Ascending aorta (tissue), 2 donors: ENCODE data around the gene CAMK2A. TPM values are rescaled to one million over a fixed set of nuclear protein-coding genes. Genes with fewer than 3 reads are reported as not detected.

ENCODE experiments used
- DNase-seq, 2 donors: peaks; one replicate each; pipeline ENCODE4 v3.0.0-alpha.2; 2019; ENCODE audit warnings: low spot score in 2 of 2
- H3K27ac ChIP-seq, 2 donors: fragments of 200-600 bp; sonication (generic); one replicate each; pipeline ENCODE4 v1.5.1; 2016 to 2017; ENCODE audit warnings: mild to moderate bottlenecking in 1 of 2
- H3K27me3 ChIP-seq: fragments of 200-600 bp; sonication (generic); one replicate; pipeline ENCODE4 v1.5.1; 2017
- H3K36me3 ChIP-seq, 2 donors: fragments of 200-600 bp; sonication (generic); one replicate each; pipeline ENCODE4 v1.5.1; 2016
- H3K4me1 ChIP-seq, 2 donors: fragments of 200-600 bp; sonication (generic); one replicate each; pipeline ENCODE4 v1.5.1; 2016 to 2017; ENCODE audit warnings: mild to moderate bottlenecking in 1 of 2
- H3K4me3 ChIP-seq, 2 donors: fragments of 200-600 bp; sonication (generic); one replicate each; pipeline ENCODE4 v1.5.1; 2016 to 2017; ENCODE audit warnings: mild to moderate bottlenecking in 1 of 2
- H3K9me3 ChIP-seq, 2 donors: fragments of 200-600 bp; sonication (generic); one replicate each; pipeline ENCODE4 v1.5.1; 2016
- CTCF ChIP-seq, 3 experiments: fragments of 200-600 bp in 2 of 3; fragments of 450-650 bp in 1 of 3; sonication (generic) in 2 of 3; IDR thresholded peaks; one replicate each; pipeline ENCODE4 v1.5.1; 2016 to 2019; ENCODE audit warnings: antibody characterized with exemption in 3 of 3, mild to moderate bottlenecking in 1 of 3, moderate library complexity in 1 of 3
- intact Hi-C: fragments of 100-400 bp; cut with DNase I; formaldehyde crosslinking; loops from one replicate; pipeline ENCODE4 v1.15.1; 2023
- total RNA-seq: library from RNA; depleted of rRNA; stranded (reverse); fragments of >200 nt; gene quantifications from one replicate; pipeline ENCODE4 v1.1.0, GENCODE V29; 2016

Gene CAMK2A
- total RNA-seq, 1 donor from 2014 or later: not detected

- Histone ChIP-seq H3K9me3 (no peaks in the 10 kb centered on the region), H3K4me1 (no peaks in the 10 kb centered on the region), H3K27ac (no peak overlapping the region), H3K27me3 (no peaks in the 10 kb centered on the region), H3K4me3 (no peak overlapping the region), H3K36me3 (no peaks in the 10 kb centered on the region)
- no peak for TF ChIP-seq CTCF (IDR thresholded peaks at IDR 0.05)
- intact Hi-C loops: no loop called here
- DNase-seq: no peak
Measured at GRCh38 chr5:150288361-150288760, 1.2 kb downstream of the CAMK2A start.

GRCh38 chr5:150286820-150287219 is 2.8 kb downstream of the CAMK2A start:
- DNase-seq: no peak
- Histone ChIP-seq H3K36me3 (no peaks in the 10 kb centered on the region), H3K27ac (no peak overlapping the region), H3K4me3 (no peak overlapping the region), H3K4me1 (no peaks in the 10 kb centered on the region), H3K9me3 (no peaks in the 10 kb centered on the region), H3K27me3 (no peaks in the 10 kb centered on the region)
- intact Hi-C loops: no loop called here
- no peak for TF ChIP-seq CTCF (IDR thresholded peaks at IDR 0.05)

GRCh38 chr5:150285114-150285513 is 4.5 kb downstream of the CAMK2A start:
- Histone ChIP-seq H3K9me3 (no peaks in the 10 kb centered on the region), H3K4me1 (no peaks in the 10 kb centered on the region), H3K27me3 (no peaks in the 10 kb centered on the region), H3K36me3 (no peaks in the 10 kb centered on the region), H3K27ac (no peak overlapping the region), H3K4me3 (no peak overlapping the region)
- TF ChIP-seq CTCF (IDR thresholded peaks at IDR 0.05): no peak
- intact Hi-C loops: no loop called here
- DNase-seq: no peak

- TF ChIP-seq CTCF (IDR thresholded peaks at IDR 0.05): no peak
- no peaks in the 10 kb centered on the region for H3K4me1 ChIP-seq
- no peak overlapping the region for H3K27ac ChIP-seq
- H3K36me3 ChIP-seq: no peaks in the 10 kb centered on the region
- H3K4me3 ChIP-seq: no peak overlapping the region
- no peaks in the 10 kb centered on the region for H3K27me3 ChIP-seq
- H3K9me3 ChIP-seq: no peaks in the 10 kb centered on the region
- DNase-seq: no peak
- intact Hi-C loops: no loop called here
Measured at GRCh38 chr5:150284311-150284710, 5.3 kb downstream of the CAMK2A start.

- no peak overlapping the region for H3K4me3 ChIP-seq
- no peaks in the 10 kb centered on the region for H3K27me3 ChIP-seq
- no peak for TF ChIP-seq CTCF (IDR thresholded peaks at IDR 0.05)
- no peaks in the 10 kb centered on the region for H3K9me3 ChIP-seq
- DNase-seq: no peak
- no peaks in the 10 kb centered on the region for H3K36me3 ChIP-seq
- H3K27ac ChIP-seq: no peak overlapping the region
- no peaks in the 10 kb centered on the region for H3K4me1 ChIP-seq
- intact Hi-C loops: no loop called here
Measured at GRCh38 chr5:150283904-150284303, 5.7 kb downstream of the CAMK2A start.

GRCh38 chr5:150281987-150282386 is 7.6 kb downstream of the CAMK2A start:
- Histone ChIP-seq H3K9me3 (no peaks in the 10 kb centered on the region), H3K27me3 (no peaks in the 10 kb centered on the region), H3K4me1 (no peaks in the 10 kb centered on the region), H3K4me3 (no peak overlapping the region), H3K36me3 (no peaks in the 10 kb centered on the region), H3K27ac (no peak overlapping the region)
- no peak for DNase-seq
- TF ChIP-seq CTCF (IDR thresholded peaks at IDR 0.05): no peak
- intact Hi-C loops: no loop called here
